ENCODE data around the gene CLTRN.

CLTRN gene

DNA sequence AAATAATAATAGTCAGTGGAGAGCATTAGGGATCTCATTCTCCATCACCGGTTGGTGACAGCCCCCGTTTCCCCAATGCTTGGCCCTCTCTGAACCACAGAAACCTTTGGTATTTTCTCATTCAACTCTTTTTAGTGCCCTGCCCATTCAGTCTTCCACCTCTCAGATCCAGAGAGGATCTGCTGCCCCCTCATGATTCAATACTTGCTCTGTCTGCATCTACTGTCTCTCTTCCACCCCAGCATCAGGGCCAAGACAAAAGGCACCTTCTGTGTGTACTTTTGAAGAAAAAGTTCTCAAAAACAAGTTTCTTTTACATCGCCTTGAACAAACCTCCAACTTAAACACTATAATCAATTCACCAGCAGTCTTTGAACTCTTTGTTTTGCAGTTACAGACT lies 19.3 kb downstream of the CLTRN start:
- H2AFZ ChIP-seq (ENCODE audit: insufficient read depth, low read length, poor library complexity) = no peak overlapping the region
- no CpG with 5 or more reads among the region's 3 CpGs for WGBS (ENCODE audit: extremely low coverage, insufficient coverage, insufficient read length)
- no peak overlapping the region for H3K18ac ChIP-seq (ENCODE audit: low read length)
- H3K23ac ChIP-seq (ENCODE audit: low read length) = no peak overlapping the region
- H3K4me1 ChIP-seq (ENCODE audit: control insufficient read depth in 1 of 2, insufficient read depth in 2 of 2, low read length in 2 of 2) = no peaks in the 10 kb centered on the region
- H3K27ac ChIP-seq (ENCODE audit: low read depth, low read length) = no peak overlapping the region
- no peak overlapping the region for H3K9ac ChIP-seq (ENCODE audit: low read length)
- no peak overlapping the region for H4K91ac ChIP-seq (ENCODE audit: low read depth, low read length)
- H4K12ac ChIP-seq (ENCODE audit: low read depth, low read length) = no peak overlapping the region
- H2BK120ac ChIP-seq (ENCODE audit: insufficient read depth, low read length, poor library complexity) = no peak overlapping the region
- no peak for DNase-seq
- no peak overlapping the region for H3K4me3 ChIP-seq (ENCODE audit: low read depth, low read length)
- no peak overlapping the region for H2AK5ac ChIP-seq (ENCODE audit: low read length)
- H2BK5ac ChIP-seq (ENCODE audit: low read depth, low read length, poor library complexity) = no peak overlapping the region
- no peak overlapping the region for H4K8ac ChIP-seq (ENCODE audit: low read depth, low read length)
- no peaks in the 10 kb centered on the region for H3K9me3 ChIP-seq (ENCODE audit: insufficient read depth, low read depth, low read length)
- no peak overlapping the region for H3K14ac ChIP-seq (ENCODE audit: low read length)
- H3K4me2 ChIP-seq (ENCODE audit: low read length) = no peak overlapping the region
- H3K36me3 ChIP-seq (ENCODE audit: control insufficient read depth in 1 of 2, insufficient read depth in 2 of 2, low read length in 2 of 2) = no peaks in the 10 kb centered on the region
- no peak overlapping the region for H3K4ac ChIP-seq (ENCODE audit: low read depth, low read length)
- H3K79me1 ChIP-seq (ENCODE audit: low read length) = no peaks in the 10 kb centered on the region
- H3K27me3 ChIP-seq (ENCODE audit: insufficient read depth, low read length) = no peaks in the 10 kb centered on the region
- H2BK12ac ChIP-seq (ENCODE audit: low read length) = no peak overlapping the region
- no peaks in the 10 kb centered on the region for H3K79me2 ChIP-seq (ENCODE audit: control insufficient read depth, insufficient read depth, low read length, poor library complexity)

DNA sequence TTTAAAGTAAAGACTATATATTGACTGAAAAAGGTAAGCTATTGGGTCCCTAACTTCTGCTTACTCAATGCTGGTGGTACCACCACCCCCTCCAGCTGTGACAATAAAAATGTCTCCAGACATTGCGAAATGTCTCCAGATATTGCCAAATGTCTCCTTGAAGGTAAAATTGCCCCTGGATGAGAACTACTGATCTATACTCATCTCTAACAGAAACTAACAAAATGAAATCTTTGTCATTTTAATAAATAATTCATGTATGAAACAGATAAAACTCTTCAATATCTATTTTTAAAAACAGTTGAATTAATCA lies 20.1 kb downstream of the CLTRN start:
- Histone ChIP-seq H3K4me3 (ENCODE audit: low read depth, low read length) (no peak overlapping the region), H2AK5ac (ENCODE audit: low read length) (no peak overlapping the region), H3K79me1 (ENCODE audit: low read length) (no peaks in the 10 kb centered on the region), H3K4me1 (ENCODE audit: control insufficient read depth in 1 of 2, insufficient read depth in 2 of 2, low read length in 2 of 2) (no peaks in the 10 kb centered on the region), H3K4ac (ENCODE audit: low read depth, low read length) (no peak overlapping the region), H3K79me2 (ENCODE audit: control insufficient read depth, insufficient read depth, low read length, poor library complexity) (no peaks in the 10 kb centered on the region), H3K9ac (ENCODE audit: low read length) (no peak overlapping the region), H3K36me3 (ENCODE audit: control insufficient read depth in 1 of 2, insufficient read depth in 2 of 2, low read length in 2 of 2) (no peaks in the 10 kb centered on the region), H4K12ac (ENCODE audit: low read depth, low read length) (no peak overlapping the region), H3K14ac (ENCODE audit: low read length) (no peak overlapping the region), H3K18ac (ENCODE audit: low read length) (no peak overlapping the region), H3K27ac (ENCODE audit: low read depth, low read length) (no peak overlapping the region), H2AFZ (ENCODE audit: insufficient read depth, low read length, poor library complexity) (no peak overlapping the region), H4K91ac (ENCODE audit: low read depth, low read length) (no peak overlapping the region), H3K27me3 (ENCODE audit: insufficient read depth, low read length) (no peaks in the 10 kb centered on the region), H4K8ac (ENCODE audit: low read depth, low read length) (no peak overlapping the region), H3K23ac (ENCODE audit: low read length) (no peak overlapping the region), H2BK5ac (ENCODE audit: low read depth, low read length, poor library complexity) (no peak overlapping the region), H3K4me2 (ENCODE audit: low read length) (no peak overlapping the region), H2BK120ac (ENCODE audit: insufficient read depth, low read length, poor library complexity) (no peak overlapping the region), H2BK12ac (ENCODE audit: low read length) (no peak overlapping the region), H3K9me3 (ENCODE audit: insufficient read depth, low read depth, low read length) (no peaks in the 10 kb centered on the region)
- DNase-seq = no peak
- WGBS (ENCODE audit: extremely low coverage, insufficient coverage, insufficient read length) = no CpG with 5 or more reads among the region's 1 CpG

DNA sequence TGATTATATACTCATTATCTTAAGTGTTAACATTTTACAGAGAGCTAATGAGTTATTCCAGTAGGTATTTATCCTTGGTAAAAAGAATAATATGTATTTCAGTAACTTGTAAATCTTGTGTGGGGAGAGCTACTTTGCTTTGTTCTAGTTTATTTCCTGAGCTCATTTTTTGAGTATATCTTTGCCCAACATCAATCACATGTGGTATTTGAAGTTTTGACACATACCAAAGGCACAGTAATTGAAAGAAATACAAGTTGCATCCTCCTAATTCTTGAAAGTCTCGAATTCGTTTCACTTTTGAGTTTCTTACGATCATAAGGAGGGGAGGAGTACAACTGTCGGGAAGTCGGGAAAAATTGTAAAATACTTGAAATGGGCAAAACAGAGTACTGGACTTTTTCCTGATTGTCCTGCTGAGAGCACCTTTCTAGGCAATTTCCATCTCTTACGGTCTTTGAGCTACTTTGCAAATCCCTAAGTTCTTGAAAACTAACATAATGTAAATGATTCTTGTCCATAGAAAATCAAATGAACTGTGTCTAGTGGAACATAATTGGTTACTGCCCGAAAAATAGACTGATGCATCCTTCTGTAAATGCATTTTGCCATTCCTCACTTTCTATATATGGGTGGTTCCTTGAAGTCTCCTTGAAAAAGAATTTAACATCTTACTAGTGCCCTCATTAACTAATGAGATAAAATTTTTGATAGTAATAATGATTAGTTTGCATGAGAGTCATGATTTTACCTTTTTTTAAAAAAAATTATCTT lies 20.6 kb downstream of the CLTRN start:
- H3K4ac ChIP-seq (ENCODE audit: low read depth, low read length) = no peak overlapping the region
- no peaks in the 10 kb centered on the region for H3K79me2 ChIP-seq (ENCODE audit: control insufficient read depth, insufficient read depth, low read length, poor library complexity)
- no peak overlapping the region for H3K9ac ChIP-seq (ENCODE audit: low read length)
- no peak overlapping the region for H2BK12ac ChIP-seq (ENCODE audit: low read length)
- no peak overlapping the region for H3K14ac ChIP-seq (ENCODE audit: low read length)
- H3K4me1 ChIP-seq (ENCODE audit: control insufficient read depth in 1 of 2, insufficient read depth in 2 of 2, low read length in 2 of 2) = no peaks in the 10 kb centered on the region
- no peaks in the 10 kb centered on the region for H3K79me1 ChIP-seq (ENCODE audit: low read length)
- no peak overlapping the region for H2BK5ac ChIP-seq (ENCODE audit: low read depth, low read length, poor library complexity)
- H3K27me3 ChIP-seq (ENCODE audit: insufficient read depth, low read length) = no peaks in the 10 kb centered on the region
- no peak overlapping the region for H3K27ac ChIP-seq (ENCODE audit: low read depth, low read length)
- H3K9me3 ChIP-seq (ENCODE audit: insufficient read depth, low read depth, low read length) = no peaks in the 10 kb centered on the region
- no peak for DNase-seq
- no peaks in the 10 kb centered on the region for H3K36me3 ChIP-seq (ENCODE audit: control insufficient read depth in 1 of 2, insufficient read depth in 2 of 2, low read length in 2 of 2)
- H4K8ac ChIP-seq (ENCODE audit: low read depth, low read length) = no peak overlapping the region
- H2AFZ ChIP-seq (ENCODE audit: insufficient read depth, low read length, poor library complexity) = no peak overlapping the region
- no peak overlapping the region for H3K23ac ChIP-seq (ENCODE audit: low read length)
- no peak overlapping the region for H3K4me2 ChIP-seq (ENCODE audit: low read length)
- H3K4me3 ChIP-seq (ENCODE audit: low read depth, low read length) = no peak overlapping the region
- no peak overlapping the region for H3K18ac ChIP-seq (ENCODE audit: low read length)
- no peak overlapping the region for H4K91ac ChIP-seq (ENCODE audit: low read depth, low read length)
- H2AK5ac ChIP-seq (ENCODE audit: low read length) = no peak overlapping the region
- no peak overlapping the region for H2BK120ac ChIP-seq (ENCODE audit: insufficient read depth, low read length, poor library complexity)
- no CpG with 5 or more reads among the region's 7 CpGs for WGBS (ENCODE audit: extremely low coverage, insufficient coverage, insufficient read length)
- no peak overlapping the region for H4K12ac ChIP-seq (ENCODE audit: low read depth, low read length)

DNA sequence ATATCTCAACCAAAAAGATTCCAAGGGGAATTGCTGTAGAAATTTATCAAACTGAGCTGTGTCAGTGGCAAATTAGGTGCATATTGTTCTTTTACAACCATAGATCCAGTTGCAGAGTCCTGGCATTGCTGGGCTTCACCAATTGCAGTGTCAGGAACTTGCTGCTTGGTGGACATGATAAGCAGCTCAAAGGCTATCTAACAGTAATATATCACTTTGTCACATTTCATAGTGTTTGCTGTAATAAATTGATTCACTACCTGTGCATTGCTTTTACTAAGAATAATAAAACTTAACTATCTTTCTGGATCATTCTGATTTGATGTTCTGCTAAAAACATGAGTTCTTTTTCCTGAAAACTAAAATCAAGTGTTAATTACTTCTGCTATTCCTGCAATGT lies 33.0 kb downstream of the CLTRN start:
- Histone ChIP-seq H3K18ac (ENCODE audit: low read length) (no peak overlapping the region), H3K9ac (ENCODE audit: low read length) (no peak overlapping the region), H3K27me3 (ENCODE audit: insufficient read depth, low read length) (no peaks in the 10 kb centered on the region), H3K79me1 (ENCODE audit: low read length) (no peaks in the 10 kb centered on the region), H3K4me1 (ENCODE audit: control insufficient read depth in 1 of 2, insufficient read depth in 2 of 2, low read length in 2 of 2) (no peaks in the 10 kb centered on the region), H3K36me3 (ENCODE audit: control insufficient read depth in 1 of 2, insufficient read depth in 2 of 2, low read length in 2 of 2) (no peaks in the 10 kb centered on the region), H3K4ac (ENCODE audit: low read depth, low read length) (no peak overlapping the region), H3K4me2 (ENCODE audit: low read length) (no peak overlapping the region), H3K9me3 (ENCODE audit: insufficient read depth, low read depth, low read length) (no peaks in the 10 kb centered on the region), H4K12ac (ENCODE audit: low read depth, low read length) (no peak overlapping the region), H3K27ac (ENCODE audit: low read depth, low read length) (no peak overlapping the region), H3K4me3 (ENCODE audit: low read depth, low read length) (no peak overlapping the region), H2AFZ (ENCODE audit: insufficient read depth, low read length, poor library complexity) (no peak overlapping the region), H3K14ac (ENCODE audit: low read length) (no peak overlapping the region), H3K23ac (ENCODE audit: low read length) (no peak overlapping the region), H2BK5ac (ENCODE audit: low read depth, low read length, poor library complexity) (no peak overlapping the region), H2AK5ac (ENCODE audit: low read length) (no peak overlapping the region), H2BK120ac (ENCODE audit: insufficient read depth, low read length, poor library complexity) (no peak overlapping the region), H2BK12ac (ENCODE audit: low read length) (no peak overlapping the region), H3K79me2 (ENCODE audit: control insufficient read depth, insufficient read depth, low read length, poor library complexity) (no peaks in the 10 kb centered on the region), H4K91ac (ENCODE audit: low read depth, low read length) (no peak overlapping the region), H4K8ac (ENCODE audit: low read depth, low read length) (no peak overlapping the region)
- DNase-seq = no peak

Data from trophoblast cell (in vitro differentiated cells and primary cell).